WTC11 (cell line): Measurements from ENCODE around the gene HHIPL1. TPM values are rescaled to one million over a fixed set of nuclear protein-coding genes. Genes with fewer than 3 reads are reported as not detected.

ENCODE experiments used
- ATAC-seq: fragments of 200-7000 bp; cut with Tn5 transposase; 2 replicates; pipeline ENCODE4 v1.10.0; 2021; ENCODE audit warnings: mild to moderate bottlenecking, moderate library complexity
- CTCF ChIA-PET: fragments of 300-600 bp; sonication (Branson Sonifier 250); formaldehyde crosslinking; loops from one replicate; lab custom pipeline; 2021; ENCODE audit warnings: antibody characterized with exemption; lab: Charles Lee
- POLR2A ChIA-PET: fragments of 350-600 bp; sonication (Branson Sonifier 250); formaldehyde crosslinking; loops from one replicate; lab custom pipeline; 2021; ENCODE audit warnings: antibody characterized with exemption; lab: Charles Lee
- DNase-seq: peaks from one replicate; pipeline ENCODE4 v3.0.0; 2021; ENCODE audit warnings: low spot score
- H3K27ac Mint-ChIP-seq: 2 replicates; pipeline ENCODE4 v1.8.0; 2021; ENCODE audit warnings: mixed read lengths
- H3K27me3 Mint-ChIP-seq: 2 replicates; pipeline ENCODE4 v1.8.0; 2021; ENCODE audit warnings: low read depth, mild to moderate bottlenecking, moderate library complexity, mixed read lengths
- H3K36me3 Mint-ChIP-seq: 2 replicates; pipeline ENCODE4 v1.8.0; 2021; ENCODE audit warnings: mixed read lengths
- H3K4me1 Mint-ChIP-seq: 2 replicates; pipeline ENCODE4 v1.8.0; 2022; ENCODE audit warnings: mixed read lengths
- H3K4me3 Mint-ChIP-seq: 2 replicates; pipeline ENCODE4 v1.8.0; 2021; ENCODE audit warnings: mild to moderate bottlenecking, moderate library complexity, mixed read lengths
- H3K9me3 Mint-ChIP-seq: 2 replicates; pipeline ENCODE4 v1.8.0; 2021; ENCODE audit warnings: mixed read lengths
- AFF4 ChIP-seq: sonication (generic); formaldehyde crosslinking; IDR thresholded peaks from 2 replicates; pipeline ENCODE4 v1.8.1; 2023; ENCODE audit warnings: mild to moderate bottlenecking, missing genetic modification reagents, borderline replicate concordance
- AR ChIP-seq: fragments of 250-450 bp; sonication (Bioruptor Pico); IDR thresholded peaks from 2 replicates; pipeline ENCODE4 v1.9.0; 2021; ENCODE audit warnings: mild to moderate bottlenecking
- ATF3 ChIP-seq: sonication (generic); formaldehyde crosslinking; conservative IDR thresholded peaks from 2 replicates; pipeline ENCODE4 v1.8.1; 2022; ENCODE audit warnings: mild to moderate bottlenecking, missing genetic modification reagents
- CBFB ChIP-seq: sonication (generic); formaldehyde crosslinking; IDR thresholded peaks from 2 replicates; pipeline ENCODE4 v1.8.1; 2022; ENCODE audit warnings: mild to moderate bottlenecking, low read depth, missing genetic modification reagents
- CREB1 ChIP-seq: sonication (generic); formaldehyde crosslinking; IDR thresholded peaks from 2 replicates; pipeline ENCODE4 v1.8.0; 2023; ENCODE audit warnings: mild to moderate bottlenecking, missing genetic modification reagents
- KAT7 ChIP-seq: sonication (generic); formaldehyde crosslinking; IDR thresholded peaks from 2 replicates; pipeline ENCODE4 v1.8.1; 2023; ENCODE audit warnings: missing genetic modification reagents, mild to moderate bottlenecking, borderline replicate concordance
- NFE2L1 ChIP-seq: sonication (generic); formaldehyde crosslinking; IDR thresholded peaks from 2 replicates; pipeline ENCODE4 v1.8.1; 2023; ENCODE audit warnings: missing genetic modification reagents
- NR3C1 ChIP-seq: sonication (generic); formaldehyde crosslinking; conservative IDR thresholded peaks from 2 replicates; pipeline ENCODE4 v1.8.1; 2023; ENCODE audit warnings: low read depth, mild to moderate bottlenecking, missing genetic modification reagents
- PREB ChIP-seq: sonication (generic); formaldehyde crosslinking; IDR thresholded peaks from 2 replicates; pipeline ENCODE4 v1.8.1; 2022; ENCODE audit warnings: mild to moderate bottlenecking, missing genetic modification reagents, moderate library complexity, borderline replicate concordance
- PRRX2 ChIP-seq: fragments of 250-450 bp; sonication (Bioruptor Pico); IDR thresholded peaks from 2 replicates; pipeline ENCODE4 v1.8.0; 2021; ENCODE audit warnings: mild to moderate bottlenecking
- SMAD3 ChIP-seq: sonication (generic); formaldehyde crosslinking; IDR thresholded peaks from 2 replicates; pipeline ENCODE4 v1.8.0; 2022; ENCODE audit warnings: missing genetic modification reagents, mild to moderate bottlenecking, borderline replicate concordance
- SMAD4 ChIP-seq: sonication (generic); formaldehyde crosslinking; IDR thresholded peaks from 2 replicates; pipeline ENCODE4 v1.8.0; 2022; ENCODE audit warnings: mild to moderate bottlenecking, missing genetic modification reagents
- ZBTB21 ChIP-seq: sonication (generic); formaldehyde crosslinking; IDR thresholded peaks from 2 replicates; pipeline ENCODE4 v1.8.1; 2023; ENCODE audit warnings: mild to moderate bottlenecking, missing genetic modification reagents, borderline replicate concordance
- ZNF671 ChIP-seq: fragments of 250-450 bp; sonication (Bioruptor Pico); IDR thresholded peaks from 2 replicates; pipeline ENCODE4 v1.8.0; 2021; ENCODE audit warnings: mild to moderate bottlenecking
- total RNA-seq: library from RNA; stranded (reverse); gene quantifications from 3 replicates; pipeline ENCODE4 v1.2.3, GENCODE V29; 2021
- TF ChIP-seq, protein P1 (sequence below): sonication (generic); formaldehyde crosslinking; IDR thresholded peaks from 2 replicates; pipeline ENCODE4 v1.8.1; 2023; ENCODE audit warnings: mild to moderate bottlenecking, missing genetic modification reagents, moderate library complexity
- TF ChIP-seq, protein P2 (sequence below): sonication (generic); formaldehyde crosslinking; IDR thresholded peaks from 2 replicates; pipeline ENCODE4 v1.8.0; 2022; ENCODE audit warnings: mild to moderate bottlenecking, missing genetic modification reagents
- TF ChIP-seq, protein P3 (sequence below): sonication (generic); formaldehyde crosslinking; IDR thresholded peaks from 2 replicates; pipeline ENCODE4 v1.8.1; 2023; ENCODE audit warnings: mild to moderate bottlenecking, missing genetic modification reagents
- TF ChIP-seq, protein P4 (sequence below): sonication (generic); formaldehyde crosslinking; IDR thresholded peaks from 2 replicates; pipeline ENCODE4 v1.8.1; 2022; ENCODE audit warnings: low read depth, mild to moderate bottlenecking, moderate library complexity, missing genetic modification reagents, borderline replicate concordance

The HHIPL1 gene
- total RNA-seq, 1 experiment from 2014 or later = 1.5 TPM

GRCh38 chr14:99627100-99627499 is 17.8 kb upstream of the HHIPL1 start:
- H3K4me1 Mint-ChIP-seq = peaks cover 15% of the 10 kb centered on the region
- ATAC-seq (no peak), DNase-seq (no peak)
- CTCF ChIA-PET = interaction anchor here (1.4 kb wide), 1 partner anchor 22 kb away, joined by 5 read pairs; no protein-coding TSS in a partner anchor
- H3K27ac Mint-ChIP-seq = no peak overlapping the region
- no peaks in the 10 kb centered on the region for H3K9me3 Mint-ChIP-seq
- POLR2A ChIA-PET = no interaction called here
- no peaks in the 10 kb centered on the region for H3K27me3 Mint-ChIP-seq
- no peaks in the 10 kb centered on the region for H3K36me3 Mint-ChIP-seq
- no peak for TF ChIP-seq CREB1 (CRISPR knock-in tag)
- TF ChIP-seq, protein P1, sequence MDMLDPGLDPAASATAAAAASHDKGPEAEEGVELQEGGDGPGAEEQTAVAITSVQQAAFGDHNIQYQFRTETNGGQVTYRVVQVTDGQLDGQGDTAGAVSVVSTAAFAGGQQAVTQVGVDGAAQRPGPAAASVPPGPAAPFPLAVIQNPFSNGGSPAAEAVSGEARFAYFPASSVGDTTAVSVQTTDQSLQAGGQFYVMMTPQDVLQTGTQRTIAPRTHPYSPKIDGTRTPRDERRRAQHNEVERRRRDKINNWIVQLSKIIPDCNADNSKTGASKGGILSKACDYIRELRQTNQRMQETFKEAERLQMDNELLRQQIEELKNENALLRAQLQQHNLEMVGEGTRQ (CRISPR knock-in tag) = no peak
- no peak for TF ChIP-seq PREB (CRISPR knock-in tag)
- no peak for TF ChIP-seq SMAD3 (CRISPR knock-in tag)
- TF ChIP-seq CBFB (CRISPR knock-in tag) = no peak
- TF ChIP-seq KAT7 (CRISPR knock-in tag) = no peak
- no peak for TF ChIP-seq ATF3 (CRISPR knock-in tag)
- TF ChIP-seq AFF4 (CRISPR knock-in tag) = no peak
- H3K4me3 Mint-ChIP-seq = no peak overlapping the region

- no peaks in the 10 kb centered on the region for H3K27me3 Mint-ChIP-seq
- H3K4me3 Mint-ChIP-seq = no peak overlapping the region
- CTCF ChIA-PET = interaction anchor here (0.7 to 1.9 kb wide), 23 partner anchors 8 to 164 kb away, joined by 3 to 14 read pairs (median 4); partner anchors contain the start of gene CYP46A1
- no peak overlapping the region for H3K27ac Mint-ChIP-seq
- DNase-seq (no peak), ATAC-seq (no peak)
- peaks cover 15% of the 10 kb centered on the region for H3K4me1 Mint-ChIP-seq
- POLR2A ChIA-PET = no interaction called here
- H3K36me3 Mint-ChIP-seq = no peaks in the 10 kb centered on the region
- H3K9me3 Mint-ChIP-seq = no peaks in the 10 kb centered on the region
- TF ChIP-seq NFE2L1 (CRISPR knock-in tag) (no peak), NR3C1 (CRISPR knock-in tag) (no peak), ZNF671 (CRISPR knock-in tag) (no peak), ZBTB21 (CRISPR knock-in tag) (no peak), SMAD4 (CRISPR knock-in tag) (no peak), AR (CRISPR knock-in tag) (no peak), PRRX2 (CRISPR knock-in tag) (no peak), PREB (CRISPR knock-in tag) (no peak), CREB1 (CRISPR knock-in tag) (no peak)
- TF ChIP-seq, protein P2, sequence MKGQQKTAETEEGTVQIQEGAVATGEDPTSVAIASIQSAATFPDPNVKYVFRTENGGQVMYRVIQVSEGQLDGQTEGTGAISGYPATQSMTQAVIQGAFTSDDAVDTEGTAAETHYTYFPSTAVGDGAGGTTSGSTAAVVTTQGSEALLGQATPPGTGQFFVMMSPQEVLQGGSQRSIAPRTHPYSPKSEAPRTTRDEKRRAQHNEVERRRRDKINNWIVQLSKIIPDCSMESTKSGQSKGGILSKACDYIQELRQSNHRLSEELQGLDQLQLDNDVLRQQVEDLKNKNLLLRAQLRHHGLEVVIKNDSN (CRISPR knock-in tag) = no peak
- TF ChIP-seq, protein P3, sequence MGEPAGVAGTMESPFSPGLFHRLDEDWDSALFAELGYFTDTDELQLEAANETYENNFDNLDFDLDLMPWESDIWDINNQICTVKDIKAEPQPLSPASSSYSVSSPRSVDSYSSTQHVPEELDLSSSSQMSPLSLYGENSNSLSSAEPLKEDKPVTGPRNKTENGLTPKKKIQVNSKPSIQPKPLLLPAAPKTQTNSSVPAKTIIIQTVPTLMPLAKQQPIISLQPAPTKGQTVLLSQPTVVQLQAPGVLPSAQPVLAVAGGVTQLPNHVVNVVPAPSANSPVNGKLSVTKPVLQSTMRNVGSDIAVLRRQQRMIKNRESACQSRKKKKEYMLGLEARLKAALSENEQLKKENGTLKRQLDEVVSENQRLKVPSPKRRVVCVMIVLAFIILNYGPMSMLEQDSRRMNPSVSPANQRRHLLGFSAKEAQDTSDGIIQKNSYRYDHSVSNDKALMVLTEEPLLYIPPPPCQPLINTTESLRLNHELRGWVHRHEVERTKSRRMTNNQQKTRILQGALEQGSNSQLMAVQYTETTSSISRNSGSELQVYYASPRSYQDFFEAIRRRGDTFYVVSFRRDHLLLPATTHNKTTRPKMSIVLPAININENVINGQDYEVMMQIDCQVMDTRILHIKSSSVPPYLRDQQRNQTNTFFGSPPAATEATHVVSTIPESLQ (CRISPR knock-in tag) = no peak
- TF ChIP-seq, protein P4, sequence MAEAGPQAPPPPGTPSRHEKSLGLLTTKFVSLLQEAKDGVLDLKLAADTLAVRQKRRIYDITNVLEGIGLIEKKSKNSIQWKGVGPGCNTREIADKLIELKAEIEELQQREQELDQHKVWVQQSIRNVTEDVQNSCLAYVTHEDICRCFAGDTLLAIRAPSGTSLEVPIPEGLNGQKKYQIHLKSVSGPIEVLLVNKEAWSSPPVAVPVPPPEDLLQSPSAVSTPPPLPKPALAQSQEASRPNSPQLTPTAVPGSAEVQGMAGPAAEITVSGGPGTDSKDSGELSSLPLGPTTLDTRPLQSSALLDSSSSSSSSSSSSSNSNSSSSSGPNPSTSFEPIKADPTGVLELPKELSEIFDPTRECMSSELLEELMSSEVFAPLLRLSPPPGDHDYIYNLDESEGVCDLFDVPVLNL (CRISPR knock-in tag) = no peak
Measured at GRCh38 chr14:99627510-99628381, 17.2 kb upstream of the HHIPL1 start.
